Measurements from ENCODE around the gene TRAPPC6A.

Gene TRAPPC6A

DNA sequence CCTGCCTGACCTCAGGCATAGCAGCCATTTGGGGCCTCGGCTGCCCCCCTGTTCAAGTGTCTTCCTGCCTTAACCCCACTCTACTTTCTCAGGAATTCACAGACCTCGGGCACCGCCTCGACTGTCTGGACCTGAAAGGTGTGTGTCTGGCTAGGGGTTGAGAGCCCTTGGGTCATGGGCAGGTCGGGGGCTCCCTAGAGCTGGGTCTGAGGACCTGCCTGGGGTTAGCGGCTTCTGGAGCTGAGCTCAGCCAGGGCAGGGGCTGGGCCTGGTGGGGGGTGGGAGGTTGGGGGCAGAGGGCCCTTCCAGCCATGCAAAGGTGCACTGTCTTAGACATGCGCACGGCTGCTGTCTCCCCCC lies 37.9 kb downstream of the TRAPPC6A start:
- Histone ChIP-seq H3K36me3 (ENCODE audit: control insufficient read depth, insufficient read depth, low read length) (peaks cover 13% of the 10 kb centered on the region), H3K9ac (ENCODE audit: low read length) (no peak overlapping the region), H3K4me3 (ENCODE audit: low read length) (no peak overlapping the region), H3K9me3 (ENCODE audit: control insufficient read depth, low read length) (no peaks in the 10 kb centered on the region), H3K4me1 (ENCODE audit: control insufficient read depth, insufficient read depth, low read length) (peaks cover 5% of the 10 kb centered on the region), H3K27me3 (ENCODE audit: control insufficient read depth, insufficient read depth, low read length) (no peaks in the 10 kb centered on the region)

DNA sequence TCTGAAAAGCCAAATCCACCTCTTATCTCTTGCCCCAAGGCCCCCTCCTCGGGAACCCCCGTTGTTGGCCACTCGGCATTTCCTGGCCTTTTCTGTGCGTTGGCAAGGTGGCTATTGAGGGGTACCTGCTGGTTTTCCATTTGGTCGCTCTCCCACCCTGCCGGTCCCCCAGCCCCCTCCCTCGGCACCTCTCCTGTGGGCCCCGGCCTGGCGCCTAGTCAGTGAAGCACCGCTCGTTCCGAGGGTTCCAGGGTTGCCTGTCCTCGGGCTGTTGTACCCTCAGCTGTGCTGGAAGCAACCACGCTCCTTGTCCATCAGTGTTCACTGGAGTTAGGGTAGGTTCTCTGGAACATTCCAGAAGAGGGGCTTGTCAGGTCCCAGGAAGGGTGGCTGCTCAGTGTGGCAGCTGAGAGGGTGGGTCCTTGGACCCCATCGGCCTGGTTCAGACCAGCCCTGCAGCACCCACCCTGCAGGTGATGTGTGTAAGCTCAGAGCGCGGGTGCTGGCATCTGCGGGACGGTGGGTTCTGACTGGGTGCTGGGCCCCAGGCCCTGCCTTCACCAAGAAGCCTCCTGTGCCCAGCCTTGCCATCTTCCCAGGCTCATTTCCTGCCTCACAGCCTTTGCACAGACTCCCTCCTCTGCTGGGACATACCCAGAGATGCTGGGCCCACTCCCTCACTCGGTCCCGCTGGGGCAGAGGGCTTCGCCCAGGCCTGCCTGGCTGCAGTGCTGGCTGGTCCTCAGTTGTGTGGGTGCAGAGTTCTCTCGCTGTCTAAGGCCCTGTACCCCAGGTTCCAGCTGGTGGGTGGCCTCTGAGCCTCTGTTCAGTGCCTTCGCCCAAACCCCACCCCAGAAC lies 38.5 kb downstream of the TRAPPC6A start:
- Histone ChIP-seq H3K9ac (ENCODE audit: low read length) (no peak overlapping the region), H3K4me3 (ENCODE audit: low read length) (no peak overlapping the region), H3K27me3 (ENCODE audit: control insufficient read depth, insufficient read depth, low read length) (no peaks in the 10 kb centered on the region), H3K4me1 (ENCODE audit: control insufficient read depth, insufficient read depth, low read length) (peaks cover 5% of the 10 kb centered on the region), H3K9me3 (ENCODE audit: control insufficient read depth, low read length) (no peaks in the 10 kb centered on the region), H3K36me3 (ENCODE audit: control insufficient read depth, insufficient read depth, low read length) (peaks cover 13% of the 10 kb centered on the region)

DNA sequence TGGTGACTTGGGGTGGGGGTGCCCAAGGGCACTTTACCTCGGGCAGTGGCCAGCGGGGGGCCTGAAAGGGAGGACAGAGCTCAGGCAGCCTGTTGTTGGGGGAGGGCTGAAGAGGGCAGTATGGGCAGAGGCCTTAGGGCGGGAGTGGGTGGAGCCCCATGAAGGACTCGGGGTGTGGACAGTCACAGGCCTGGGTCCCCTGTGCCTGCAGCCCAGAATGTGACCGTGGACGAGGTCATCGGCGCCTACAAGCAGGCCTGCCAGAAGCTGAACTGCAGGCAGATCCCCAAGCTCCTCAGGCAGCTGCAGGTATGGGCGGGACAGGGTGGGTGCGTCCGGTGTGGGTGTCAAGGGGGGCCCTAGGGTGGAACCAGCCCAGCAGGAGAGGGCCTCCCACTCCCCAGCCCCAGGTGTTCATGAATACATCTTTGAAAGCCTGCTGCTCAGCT lies 39.7 kb downstream of the TRAPPC6A start:
- Histone ChIP-seq H3K9ac (ENCODE audit: low read length) (no peak overlapping the region), H3K4me3 (ENCODE audit: low read length) (no peak overlapping the region), H3K4me1 (ENCODE audit: control insufficient read depth, insufficient read depth, low read length) (peaks cover 5% of the 10 kb centered on the region), H3K36me3 (ENCODE audit: control insufficient read depth, insufficient read depth, low read length) (peaks cover 13% of the 10 kb centered on the region), H3K27me3 (ENCODE audit: control insufficient read depth, insufficient read depth, low read length) (no peaks in the 10 kb centered on the region), H3K9me3 (ENCODE audit: control insufficient read depth, low read length) (no peaks in the 10 kb centered on the region)

DNA sequence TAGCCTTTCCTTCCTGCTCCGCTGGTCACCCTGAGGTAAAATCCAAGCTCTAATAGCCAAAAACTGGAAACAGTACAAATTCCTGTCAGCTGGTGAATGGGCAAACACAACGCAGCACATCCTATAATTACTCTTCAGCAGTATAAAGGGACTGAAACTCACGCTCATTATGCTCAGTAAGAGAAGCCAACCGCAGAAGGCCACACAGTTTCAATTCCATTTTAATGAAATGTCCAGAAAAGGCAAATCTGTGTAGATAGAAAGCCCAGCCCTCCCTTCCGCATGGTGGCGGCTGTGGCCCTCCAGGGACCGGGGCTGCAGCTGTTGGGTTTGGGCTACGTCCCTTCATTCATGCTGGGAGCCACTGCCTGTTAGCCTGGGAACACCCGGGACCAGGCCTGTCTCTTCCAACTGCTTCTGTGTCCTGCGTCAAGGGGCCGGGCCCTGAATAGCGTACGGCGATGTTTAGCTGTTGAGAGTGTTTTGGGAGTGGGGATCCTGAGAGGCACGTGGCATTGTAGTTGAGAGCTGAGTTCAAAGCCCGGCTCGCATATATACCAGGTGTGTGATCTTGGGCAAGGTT lies 40.8 kb downstream of the TRAPPC6A start:
- no peaks in the 10 kb centered on the region for H3K9me3 ChIP-seq (ENCODE audit: control insufficient read depth, low read length)
- H3K4me1 ChIP-seq (ENCODE audit: control insufficient read depth, insufficient read depth, low read length), result peaks cover 5% of the 10 kb centered on the region
- H3K9ac ChIP-seq (ENCODE audit: low read length), result no peak overlapping the region
- H3K4me3 ChIP-seq (ENCODE audit: low read length), result no peak overlapping the region
- no peaks in the 10 kb centered on the region for H3K27me3 ChIP-seq (ENCODE audit: control insufficient read depth, insufficient read depth, low read length)
- peaks cover 6% of the 10 kb centered on the region for H3K36me3 ChIP-seq (ENCODE audit: control insufficient read depth, insufficient read depth, low read length)

DNA sequence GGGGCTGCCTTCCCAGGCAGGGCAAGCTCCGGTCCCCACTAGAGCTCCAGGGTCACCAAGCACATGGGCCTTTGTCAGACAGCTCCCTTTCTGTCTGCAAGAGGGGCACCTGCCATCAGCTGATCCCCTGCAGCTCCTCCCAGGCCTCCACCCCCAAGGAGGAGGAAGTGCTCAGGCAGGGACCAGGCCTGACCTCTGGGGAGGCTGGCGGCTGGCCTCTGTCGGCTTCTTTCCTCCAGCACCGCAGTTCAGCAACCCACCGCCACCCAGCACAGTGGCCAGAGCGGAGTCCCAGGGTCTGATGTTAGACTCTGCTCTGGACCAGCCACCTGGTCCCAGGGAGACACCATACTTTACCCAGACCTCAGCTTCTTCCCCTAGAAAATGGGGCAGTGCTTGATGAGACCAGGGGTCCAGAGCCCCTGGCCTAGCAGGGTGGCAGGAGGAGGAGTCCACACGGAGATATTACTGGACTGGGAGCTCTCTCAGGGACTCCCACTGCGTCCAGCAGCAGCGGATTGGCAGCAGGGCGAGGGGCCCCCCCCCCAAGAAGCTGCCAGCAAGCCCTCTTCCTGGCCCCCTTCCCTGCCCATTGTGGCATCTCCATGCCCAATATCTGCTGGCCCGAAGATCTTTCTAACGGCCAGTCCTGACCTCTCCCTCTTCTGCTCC lies 41.4 kb downstream of the TRAPPC6A start:
- Histone ChIP-seq H3K27me3 (ENCODE audit: control insufficient read depth, insufficient read depth, low read length) (no peaks in the 10 kb centered on the region), H3K9me3 (ENCODE audit: control insufficient read depth, low read length) (no peaks in the 10 kb centered on the region), H3K36me3 (ENCODE audit: control insufficient read depth, insufficient read depth, low read length) (peaks cover 4% of the 10 kb centered on the region), H3K4me1 (ENCODE audit: control insufficient read depth, insufficient read depth, low read length) (peaks cover 5% of the 10 kb centered on the region), H3K9ac (ENCODE audit: low read length) (no peak overlapping the region), H3K4me3 (ENCODE audit: low read length) (no peak overlapping the region)

DNA sequence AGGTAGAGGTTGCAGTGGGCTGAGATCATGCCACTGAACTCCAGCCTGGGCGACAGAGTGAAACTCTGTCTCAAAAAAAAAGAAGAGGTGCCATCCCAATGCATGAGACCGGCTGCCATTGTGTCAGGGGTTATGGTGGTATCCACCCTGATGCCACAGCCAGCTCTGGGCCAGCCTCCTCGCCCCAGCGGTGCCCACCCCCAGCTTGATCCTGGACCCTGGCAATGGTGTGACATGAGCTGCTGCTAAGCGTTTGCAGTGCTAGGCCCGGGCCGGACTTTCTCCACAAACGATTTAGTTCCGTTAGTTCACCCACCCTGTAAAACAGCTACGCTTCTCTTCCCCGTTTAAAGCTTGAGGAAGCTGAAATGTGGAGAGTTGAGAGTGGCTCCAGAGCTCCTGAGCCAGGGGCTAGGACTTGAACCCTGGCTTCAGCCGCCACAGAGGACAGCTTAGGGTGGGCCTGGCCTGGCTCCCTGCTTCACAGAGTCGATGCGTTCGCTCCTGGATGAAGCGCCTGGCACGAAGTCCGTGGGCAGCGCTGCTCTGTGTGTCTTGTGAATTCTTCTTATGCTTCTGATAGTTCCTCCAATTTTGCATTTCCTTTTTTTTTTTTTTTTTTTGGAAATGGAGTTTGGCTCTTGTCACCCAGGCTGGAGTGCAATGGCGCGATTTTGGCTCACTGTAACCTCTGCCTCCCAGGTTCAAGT lies 42.7 kb downstream of the TRAPPC6A start:
- H3K36me3 ChIP-seq (ENCODE audit: control insufficient read depth, insufficient read depth, low read length), result no peaks in the 10 kb centered on the region
- peaks cover 11% of the 10 kb centered on the region for H3K4me1 ChIP-seq (ENCODE audit: control insufficient read depth, insufficient read depth, low read length)
- no peak overlapping the region for H3K9ac ChIP-seq (ENCODE audit: low read length)
- H3K9me3 ChIP-seq (ENCODE audit: control insufficient read depth, low read length), result no peaks in the 10 kb centered on the region
- no peaks in the 10 kb centered on the region for H3K27me3 ChIP-seq (ENCODE audit: control insufficient read depth, insufficient read depth, low read length)
- H3K4me3 ChIP-seq (ENCODE audit: low read length), result no peak overlapping the region

DNA sequence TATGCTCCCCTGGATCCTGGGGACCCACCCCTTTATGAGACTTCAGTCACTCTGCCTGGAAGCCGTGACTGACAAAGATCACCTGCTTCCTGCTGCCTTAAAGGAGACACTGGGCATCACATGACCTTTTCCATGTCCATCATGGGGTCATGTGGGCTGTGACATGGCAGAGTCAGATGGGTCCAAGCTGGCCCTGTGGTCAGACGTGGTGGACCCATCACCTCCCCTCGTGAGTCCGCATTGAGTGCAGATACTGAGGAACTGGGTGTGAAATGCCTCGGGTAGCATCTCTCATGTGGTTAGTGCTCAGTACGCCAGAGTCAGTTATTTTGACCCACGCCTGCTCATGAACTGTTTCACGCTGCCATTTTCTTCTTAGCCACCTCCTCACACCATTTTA lies 44.4 kb downstream of the TRAPPC6A start:
- H3K4me3 ChIP-seq (ENCODE audit: low read length), result no peak overlapping the region
- H3K36me3 ChIP-seq (ENCODE audit: control insufficient read depth, insufficient read depth, low read length), result no peaks in the 10 kb centered on the region
- peaks cover 12% of the 10 kb centered on the region for H3K4me1 ChIP-seq (ENCODE audit: control insufficient read depth, insufficient read depth, low read length)
- no peak overlapping the region for H3K9ac ChIP-seq (ENCODE audit: low read length)
- no peaks in the 10 kb centered on the region for H3K9me3 ChIP-seq (ENCODE audit: control insufficient read depth, low read length)
- H3K27me3 ChIP-seq (ENCODE audit: control insufficient read depth, insufficient read depth, low read length), result no peaks in the 10 kb centered on the region

DNA sequence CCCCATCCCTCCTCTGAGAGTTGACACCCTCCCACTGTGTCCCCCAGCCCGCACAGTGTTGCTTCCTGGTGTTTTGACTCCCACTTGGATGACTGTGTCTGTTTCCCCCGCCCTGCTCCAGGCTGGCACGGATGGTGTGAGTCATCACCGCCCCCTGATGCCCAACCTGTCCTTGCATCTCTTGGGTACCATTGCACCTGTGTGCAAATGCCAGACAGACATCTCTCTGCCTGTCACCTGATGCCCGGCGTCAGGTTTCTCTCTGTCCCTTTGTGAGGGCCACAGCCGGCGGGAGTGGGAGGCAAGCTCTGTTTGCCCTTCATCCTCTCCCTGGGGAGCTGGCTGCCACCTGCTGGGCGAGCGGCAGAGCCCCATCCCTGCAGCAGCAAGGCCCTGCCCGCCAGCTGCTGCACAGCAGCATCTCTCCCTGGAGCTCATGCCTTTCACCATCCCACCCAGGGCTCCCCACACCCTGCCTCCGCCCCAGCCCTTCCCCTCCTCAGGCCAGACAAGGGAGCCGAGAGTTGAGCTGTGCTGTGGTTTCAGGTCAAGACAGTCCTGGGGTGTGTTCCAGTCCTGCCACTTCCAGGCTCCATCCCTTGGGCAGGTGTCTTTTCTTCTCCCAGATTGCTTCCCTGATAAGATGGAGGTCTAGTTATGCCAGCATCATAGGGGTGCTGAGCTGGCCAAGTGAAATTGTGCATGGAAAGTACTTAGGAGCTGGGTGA lies 47.0 kb downstream of the TRAPPC6A start:
- Histone ChIP-seq H3K4me1 (ENCODE audit: control insufficient read depth, insufficient read depth, low read length) (peaks cover 10% of the 10 kb centered on the region), H3K9ac (ENCODE audit: low read length) (no peak overlapping the region), H3K9me3 (ENCODE audit: control insufficient read depth, low read length) (no peaks in the 10 kb centered on the region), H3K4me3 (ENCODE audit: low read length) (no peak overlapping the region), H3K27me3 (ENCODE audit: control insufficient read depth, insufficient read depth, low read length) (no peaks in the 10 kb centered on the region), H3K36me3 (ENCODE audit: control insufficient read depth, insufficient read depth, low read length) (no peaks in the 10 kb centered on the region)

DNA sequence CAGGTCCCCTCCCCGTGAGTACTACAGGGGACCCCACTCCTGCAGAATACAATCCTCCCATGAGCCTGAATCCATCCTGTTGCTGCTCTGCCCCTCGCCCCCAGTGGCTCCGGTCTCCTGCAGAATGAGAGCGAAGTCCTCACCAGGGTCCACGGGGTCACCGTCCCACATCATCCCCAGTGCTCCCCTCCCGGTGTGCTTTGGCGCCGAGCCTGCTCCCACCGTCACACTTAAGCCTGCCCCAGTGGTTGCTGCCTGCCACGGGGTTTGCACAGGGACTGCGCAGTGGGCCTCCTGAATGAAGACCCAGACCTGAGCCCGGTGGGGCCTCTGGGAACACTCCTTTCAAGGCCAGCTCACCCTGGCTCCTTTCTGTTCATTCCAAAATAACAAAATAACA lies 47.8 kb downstream of the TRAPPC6A start:
- peaks cover 17% of the 10 kb centered on the region for H3K4me1 ChIP-seq (ENCODE audit: control insufficient read depth, insufficient read depth, low read length)
- no peaks in the 10 kb centered on the region for H3K9me3 ChIP-seq (ENCODE audit: control insufficient read depth, low read length)
- H3K9ac ChIP-seq (ENCODE audit: low read length), result no peak overlapping the region
- H3K27me3 ChIP-seq (ENCODE audit: control insufficient read depth, insufficient read depth, low read length), result no peaks in the 10 kb centered on the region
- H3K4me3 ChIP-seq (ENCODE audit: low read length), result no peak overlapping the region
- no peaks in the 10 kb centered on the region for H3K36me3 ChIP-seq (ENCODE audit: control insufficient read depth, insufficient read depth, low read length)

DNA sequence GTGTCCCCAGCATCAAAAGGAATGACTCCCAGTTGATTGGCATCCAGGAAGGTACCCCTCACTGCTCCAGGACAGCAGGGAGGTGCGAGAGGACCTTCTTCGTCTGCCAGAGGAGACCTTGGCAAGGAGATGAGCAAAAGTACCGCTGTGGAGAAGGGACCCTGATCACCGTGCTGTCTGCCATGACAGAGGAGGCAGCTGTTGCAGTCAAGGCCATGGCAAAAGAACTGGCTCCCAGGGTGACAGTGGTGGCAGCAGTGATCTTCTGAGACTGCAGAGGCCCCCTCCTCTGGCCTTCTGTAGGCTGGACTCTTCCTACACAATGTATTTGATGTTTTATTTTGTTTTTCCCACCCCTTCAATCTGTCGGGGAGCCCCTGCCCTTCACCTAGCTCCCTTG lies 49.2 kb downstream of the TRAPPC6A start:
- H3K4me3 ChIP-seq (ENCODE audit: low read length), result no peak overlapping the region
- no peak overlapping the region for H3K9ac ChIP-seq (ENCODE audit: low read length)
- H3K36me3 ChIP-seq (ENCODE audit: control insufficient read depth, insufficient read depth, low read length), result no peaks in the 10 kb centered on the region
- H3K27me3 ChIP-seq (ENCODE audit: control insufficient read depth, insufficient read depth, low read length), result no peaks in the 10 kb centered on the region
- no peaks in the 10 kb centered on the region for H3K9me3 ChIP-seq (ENCODE audit: control insufficient read depth, low read length)
- peaks cover 22% of the 10 kb centered on the region for H3K4me1 ChIP-seq (ENCODE audit: control insufficient read depth, insufficient read depth, low read length)

DNA sequence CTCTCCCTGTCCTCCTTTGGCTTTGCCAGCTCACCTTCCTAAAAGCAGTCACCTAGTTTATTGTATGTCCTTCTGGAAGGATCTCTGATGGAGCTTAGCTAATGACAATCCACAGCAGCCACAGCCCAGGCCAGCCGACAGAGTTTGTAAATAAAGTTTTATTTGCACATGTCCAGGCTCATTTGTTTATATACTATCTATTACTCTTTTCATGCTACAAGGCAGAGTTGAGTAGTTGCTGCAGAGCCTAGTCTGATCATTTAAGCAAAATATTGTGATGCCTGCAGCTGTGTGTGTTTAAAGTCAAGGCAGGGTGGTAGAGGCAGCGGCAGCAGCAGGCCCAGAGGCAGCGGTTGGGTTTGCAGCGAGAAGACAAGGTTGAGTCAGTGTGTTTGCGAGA lies 49.9 kb downstream of the TRAPPC6A start:
- H3K36me3 ChIP-seq (ENCODE audit: control insufficient read depth, insufficient read depth, low read length), result no peaks in the 10 kb centered on the region
- H3K4me1 ChIP-seq (ENCODE audit: control insufficient read depth, insufficient read depth, low read length), result peaks cover 29% of the 10 kb centered on the region
- H3K27me3 ChIP-seq (ENCODE audit: control insufficient read depth, insufficient read depth, low read length), result no peaks in the 10 kb centered on the region
- H3K4me3 ChIP-seq (ENCODE audit: low read length), result no peak overlapping the region
- no peak overlapping the region for H3K9ac ChIP-seq (ENCODE audit: low read length)
- no peaks in the 10 kb centered on the region for H3K9me3 ChIP-seq (ENCODE audit: control insufficient read depth, low read length)

Measured in mucosa of stomach (tissue), 1 donor.